Epithelial cell of proximal tubule (primary cell): ENCODE data around the gene FAM131B. TPM values are rescaled to one million over a fixed set of nuclear protein-coding genes. Genes with fewer than 3 reads are reported as not detected.
"Not testable (repeated sequence)": the region's sequence is repeated elsewhere in the genome, so short reads cannot be mapped to it uniquely, and the experiment has no call there.

Source experiments
- DNase-seq: peaks from one replicate; pipeline ENCODE4 v3.0.0-alpha.2; 2011; ENCODE audit warnings: low read depth
- H3K4me3 ChIP-seq: 2 replicates; pipeline ENCODE4 v1.5.1; 2011; ENCODE audit warnings: low read depth, mild to moderate bottlenecking, low read length
- total RNA-seq: library from RNA; depleted of rRNA; stranded (reverse); fragments of >200 nt; gene quantifications from 2 replicates; pipeline ENCODE4 v1.2.3, GENCODE V29; 2015
- TF ChIP-seq, protein P1 (sequence below): conservative IDR thresholded peaks from 2 replicates; pipeline ENCODE4 v1.5.1; 2012; ENCODE audit warnings: low read depth, mild to moderate bottlenecking, low read length

The FAM131B gene
- total RNA-seq, 1 donor from 2014 or later, result 1.5 TPM

DNA sequence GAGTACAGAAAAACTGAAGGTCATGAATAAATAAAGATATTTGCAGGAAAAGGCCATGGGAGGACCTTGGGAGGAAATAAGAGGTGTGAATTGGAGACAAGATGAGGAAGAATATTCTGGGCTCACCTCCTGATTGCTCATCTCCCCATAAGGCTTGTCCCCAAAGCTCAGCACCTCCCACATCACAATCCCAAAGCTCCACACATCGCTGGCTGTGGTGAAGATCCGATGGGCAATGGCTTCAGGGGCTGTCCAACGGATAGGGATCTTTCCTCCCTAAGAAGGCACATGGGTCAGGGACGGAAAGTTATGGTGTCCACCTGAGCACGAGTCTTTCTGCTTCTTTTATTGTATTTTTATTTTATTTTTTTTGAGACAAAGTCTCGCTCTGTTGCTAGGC, 31.6 kb upstream of the FAM131B start:
- DNase-seq, result no peak
- TF ChIP-seq, protein P1, sequence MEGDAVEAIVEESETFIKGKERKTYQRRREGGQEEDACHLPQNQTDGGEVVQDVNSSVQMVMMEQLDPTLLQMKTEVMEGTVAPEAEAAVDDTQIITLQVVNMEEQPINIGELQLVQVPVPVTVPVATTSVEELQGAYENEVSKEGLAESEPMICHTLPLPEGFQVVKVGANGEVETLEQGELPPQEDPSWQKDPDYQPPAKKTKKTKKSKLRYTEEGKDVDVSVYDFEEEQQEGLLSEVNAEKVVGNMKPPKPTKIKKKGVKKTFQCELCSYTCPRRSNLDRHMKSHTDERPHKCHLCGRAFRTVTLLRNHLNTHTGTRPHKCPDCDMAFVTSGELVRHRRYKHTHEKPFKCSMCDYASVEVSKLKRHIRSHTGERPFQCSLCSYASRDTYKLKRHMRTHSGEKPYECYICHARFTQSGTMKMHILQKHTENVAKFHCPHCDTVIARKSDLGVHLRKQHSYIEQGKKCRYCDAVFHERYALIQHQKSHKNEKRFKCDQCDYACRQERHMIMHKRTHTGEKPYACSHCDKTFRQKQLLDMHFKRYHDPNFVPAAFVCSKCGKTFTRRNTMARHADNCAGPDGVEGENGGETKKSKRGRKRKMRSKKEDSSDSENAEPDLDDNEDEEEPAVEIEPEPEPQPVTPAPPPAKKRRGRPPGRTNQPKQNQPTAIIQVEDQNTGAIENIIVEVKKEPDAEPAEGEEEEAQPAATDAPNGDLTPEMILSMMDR, result no peak
- H3K4me3 ChIP-seq, result no peak overlapping the region

DNA sequence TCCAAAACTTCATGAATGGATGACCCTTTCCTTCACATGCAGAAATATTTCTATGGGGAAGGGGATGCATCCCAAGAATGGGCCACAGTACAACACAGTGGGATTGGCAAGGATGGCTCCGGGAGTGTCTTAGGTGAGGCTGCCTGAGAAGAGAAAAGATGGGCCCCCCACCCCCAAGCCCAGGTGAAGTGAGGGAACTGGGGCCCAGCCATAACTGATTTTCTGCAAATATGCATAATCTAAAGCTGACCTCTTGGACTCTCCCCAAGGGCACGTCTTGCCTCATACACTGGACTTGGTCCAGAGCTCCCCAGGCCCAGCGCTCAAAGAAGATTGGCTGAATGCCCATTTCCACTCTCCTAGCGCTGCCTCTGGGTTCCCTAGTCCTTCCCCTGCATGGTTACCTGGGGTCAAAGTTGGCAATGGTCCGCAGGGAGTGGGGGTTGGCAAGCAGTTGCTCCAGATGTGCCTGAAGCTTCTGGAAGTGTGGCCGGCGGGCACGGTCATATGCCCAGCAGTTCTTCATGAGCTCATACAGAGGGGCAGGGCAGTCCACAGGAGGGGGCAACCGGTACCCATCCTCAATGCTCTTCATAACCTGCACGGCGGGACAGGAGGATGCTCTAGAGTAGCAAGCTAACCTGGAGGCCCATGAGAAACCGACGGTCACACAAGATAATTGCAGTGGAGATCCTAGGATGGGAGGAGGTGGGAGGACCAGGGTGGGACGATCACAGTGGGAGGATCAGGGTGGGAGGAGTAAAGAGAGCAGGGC, 30.9 kb upstream of the FAM131B start:
- H3K4me3 ChIP-seq, result no peak overlapping the region
- no peak for DNase-seq
- TF ChIP-seq, protein P1, result no peak

DNA sequence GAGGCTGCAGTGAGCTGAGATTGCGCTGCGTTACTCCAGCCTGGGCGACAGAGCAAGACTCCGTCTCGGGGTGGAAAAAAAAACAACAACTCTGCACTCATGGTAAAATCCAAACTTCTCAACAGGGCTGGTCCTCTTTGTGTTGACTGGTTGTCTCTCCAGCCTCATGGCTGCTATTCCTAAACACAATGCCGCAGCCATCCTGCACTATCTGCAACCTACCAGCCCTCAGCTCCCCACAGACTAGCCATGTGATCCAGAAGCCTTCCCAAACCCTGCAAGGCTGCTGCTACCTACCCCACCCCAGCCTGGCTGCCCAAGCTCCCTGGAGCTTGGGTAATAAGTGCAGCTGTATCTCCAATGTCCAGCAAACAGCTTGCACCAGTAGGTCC, 30.4 kb upstream of the FAM131B start:
- TF ChIP-seq, protein P1, result no peak
- H3K4me3 ChIP-seq, result no peak overlapping the region
- DNase-seq, result no peak

DNA sequence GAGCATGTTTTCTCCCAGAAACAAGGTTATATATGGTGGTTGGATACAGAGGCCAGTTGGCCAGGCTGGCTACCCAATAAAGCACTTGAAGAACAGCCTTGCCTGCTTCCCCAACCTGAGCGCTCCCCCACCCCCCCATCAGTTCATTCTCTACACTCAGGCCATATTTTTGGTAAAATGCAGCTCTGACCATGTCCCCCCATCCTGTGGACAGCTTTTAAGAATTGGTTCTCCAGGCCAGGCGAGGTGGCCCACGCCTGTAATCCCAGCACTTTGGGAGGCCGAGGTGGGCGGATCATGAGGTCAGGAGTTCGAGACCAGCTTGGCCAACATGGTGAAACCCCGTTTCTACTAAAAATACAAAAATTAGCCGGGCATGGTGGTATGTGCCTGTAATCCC, 29.9 kb upstream of the FAM131B start:
- not testable (repeated sequence) for DNase-seq, H3K4me3 ChIP-seq

DNA sequence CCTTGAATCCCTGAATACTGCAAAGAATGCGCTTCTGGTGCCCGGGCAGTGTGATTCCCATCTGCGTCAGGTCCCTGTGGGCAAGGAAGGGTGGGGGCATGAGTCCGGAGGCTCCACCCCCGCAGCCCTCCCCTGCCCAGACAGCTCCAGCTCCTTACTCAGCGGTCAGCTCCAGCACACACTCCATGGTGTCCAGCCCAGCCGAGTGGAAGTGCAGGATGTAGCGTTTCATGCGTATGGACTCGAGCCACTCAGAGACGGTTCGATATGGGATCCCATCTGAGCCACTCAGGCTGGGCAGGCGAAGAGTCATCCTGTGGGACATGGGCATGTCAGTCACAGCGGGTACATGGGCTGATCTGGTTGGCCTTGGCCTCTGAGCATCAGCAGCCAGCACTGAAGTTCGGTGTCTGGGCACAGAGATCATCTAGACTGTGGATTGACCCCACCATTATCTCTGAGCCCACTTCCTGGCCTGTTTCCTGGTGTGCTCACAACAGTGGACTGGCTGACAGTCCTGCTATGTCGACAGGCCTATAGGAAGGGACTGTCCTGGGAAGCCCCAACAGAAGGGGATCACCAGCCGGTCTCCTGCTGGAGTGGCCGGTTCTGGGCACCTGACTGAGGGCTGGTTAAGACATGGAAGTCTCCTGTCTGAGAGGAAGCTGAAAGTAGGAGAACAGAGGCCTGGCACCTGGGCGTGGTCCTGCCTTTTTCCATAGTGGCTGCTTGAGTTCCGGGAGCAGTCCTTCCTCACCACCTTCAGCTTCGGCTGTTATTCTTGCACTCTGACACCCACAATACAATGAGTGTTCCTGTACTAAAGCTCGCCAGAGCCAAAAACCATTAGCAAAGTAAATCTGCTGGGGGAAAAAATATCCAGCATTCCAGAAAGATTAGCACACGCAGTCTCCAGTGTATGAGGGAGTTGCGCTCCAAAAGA, 29.2 kb upstream of the FAM131B start:
- TF ChIP-seq, protein P1, result no peak
- no peak for DNase-seq
- no peak overlapping the region for H3K4me3 ChIP-seq

DNA sequence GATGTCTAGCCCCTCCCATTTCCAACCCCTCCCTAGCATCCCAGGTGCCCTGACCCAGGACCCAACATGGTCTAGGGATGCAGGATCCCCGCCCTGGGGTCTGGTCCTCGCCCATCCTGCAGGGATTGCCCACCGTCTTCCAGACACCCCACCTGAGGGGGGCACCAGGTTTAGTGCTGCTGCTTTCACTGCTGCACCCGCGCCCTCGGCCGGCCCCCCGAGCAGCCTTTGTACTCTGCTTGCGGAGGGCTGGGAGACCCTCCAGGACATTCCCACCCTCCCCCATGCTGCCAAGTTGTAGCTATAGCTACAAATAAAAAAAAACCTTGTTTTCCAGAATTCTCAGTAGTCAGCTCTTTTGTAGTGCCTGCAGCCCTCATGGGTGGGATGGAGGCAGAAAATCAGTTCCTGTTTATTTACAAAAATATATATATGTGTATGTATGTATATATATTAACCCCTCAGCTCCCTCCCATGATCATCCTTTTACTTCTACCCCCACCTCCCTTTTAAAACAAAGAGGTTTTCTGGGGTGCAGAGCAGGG, 28.3 kb upstream of the FAM131B start:
- TF ChIP-seq, protein P1, result no peak
- H3K4me3 ChIP-seq, result no peak overlapping the region
- DNase-seq, result no peak

DNA sequence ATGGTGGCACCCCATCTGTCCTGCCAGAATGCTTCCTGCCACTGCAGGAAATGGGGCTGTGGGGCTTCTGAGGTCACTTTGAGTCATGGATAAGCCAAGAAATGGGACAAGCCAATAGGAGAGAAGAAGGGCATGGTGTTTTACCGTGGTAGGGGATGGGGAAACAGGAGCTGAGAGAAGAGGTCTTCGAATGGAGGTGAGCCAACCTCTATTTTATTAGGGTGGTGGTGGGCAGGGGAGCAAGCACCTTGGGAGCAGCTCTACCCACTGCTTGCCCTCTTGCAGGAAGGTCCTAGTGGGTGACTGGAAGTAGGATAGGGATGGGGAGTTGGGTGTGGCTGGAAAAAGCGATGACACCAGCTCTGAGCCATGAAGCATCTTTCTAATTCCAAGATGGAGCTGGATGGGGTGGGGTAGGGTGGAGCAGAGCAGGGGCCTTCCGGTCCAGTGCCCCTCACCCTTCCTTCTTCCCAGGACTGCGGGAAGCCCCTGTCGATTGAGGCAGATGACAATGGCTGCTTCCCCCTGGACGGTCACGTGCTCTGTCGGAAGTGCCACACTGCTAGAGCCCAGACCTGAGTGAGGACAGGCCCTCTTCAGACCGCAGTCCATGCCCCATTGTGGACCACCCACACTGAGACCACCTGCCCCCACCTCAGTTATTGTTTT, 27.7 kb upstream of the FAM131B start:
- TF ChIP-seq, protein P1, result no peak
- DNase-seq, result no peak
- no peak overlapping the region for H3K4me3 ChIP-seq
